GM12878 (cell line): ENCODE results near the gene SPOCD1. TPM values are rescaled to one million over a fixed set of nuclear protein-coding genes. Genes with fewer than 3 reads are reported as not detected.

Experiments
- BMI1 ChIP-seq: fragments of 450-650 bp; IDR thresholded peaks from 2 replicates; pipeline ENCODE4 v1.6.1; 2016; ENCODE audit warnings: mild to moderate bottlenecking, moderate library complexity, borderline replicate concordance
- CEBPB ChIP-seq, 2 experiments: fragments of 150-350 bp in 1 of 2; IDR thresholded peaks; 2 replicates each; pipeline ENCODE4 v1.6.1; 2012 to 2014; ENCODE audit warnings: low read depth in 2 of 2, low read length in 2 of 2, borderline replicate concordance in 1 of 2, inconsistent platforms in 1 of 2
- FOS ChIP-seq: IDR thresholded peaks from 3 replicates; pipeline ENCODE4 v1.6.1; 2011; ENCODE audit warnings: borderline replicate concordance; ENCODE audit not compliant: insufficient read length; ENCODE audit errors: extremely low read depth
- IKZF2 ChIP-seq, 2 experiments: fragments of 450-650 bp; IDR thresholded peaks; 2 replicates each; pipeline ENCODE4 v1.6.1; 2017; ENCODE audit warnings: mild to moderate bottlenecking in 2 of 2, moderate library complexity in 2 of 2
- MEF2A ChIP-seq: IDR thresholded peaks from 2 replicates; pipeline ENCODE4 v1.6.1; 2011; ENCODE audit warnings: low read depth, mild to moderate bottlenecking, low read length, moderate library complexity; ENCODE audit not compliant: insufficient read depth
- SREBF1 ChIP-seq: IDR thresholded peaks from 2 replicates; pipeline ENCODE4 v1.6.1; 2012; ENCODE audit warnings: mild to moderate bottlenecking, low read length
- SUZ12 ChIP-seq: fragments of 200-600 bp; sonication (generic); IDR thresholded peaks from one replicate; pipeline ENCODE4 v1.6.1; 2018; ENCODE audit warnings: antibody characterized with exemption, mild to moderate bottlenecking; ENCODE audit not compliant: unreplicated experiment
- TCF7 ChIP-seq: IDR thresholded peaks from 2 replicates; pipeline ENCODE4 v1.6.1; 2014; ENCODE audit warnings: antibody characterized with exemption, borderline replicate concordance
- ZNF622 ChIP-seq: fragments of 450-650 bp; IDR thresholded peaks from 2 replicates; pipeline ENCODE4 v1.6.1; 2017; ENCODE audit warnings: mild to moderate bottlenecking, inconsistent platforms
- polyA plus RNA-seq, 11 experiments: library from polyadenylated mRNA; depleted of rRNA in 4 of 11; unstranded in 6 of 11; stranded (reverse) in 5 of 11; fragments of >200 nt; fragmentation: Nextera tagmentation in 4 of 11; fragmentation: Illumina TruSeq in 1 of 11; extraction: Ambion mirVana in 4 of 11; extraction: Trizol in 1 of 11; gene quantifications; 1 replicate in 1 of 11; 2 replicates in 10 of 11; pipeline versions ENCODE4 v1.2.1 to v1.2.3, GENCODE V29; 2011 to 2016; ENCODE audit warnings: inconsistent platforms in 2 of 11, missing spikeins in 2 of 11, low read depth in 1 of 11
- total RNA-seq, 4 experiments: library from RNA; depleted of rRNA in 3 of 4; stranded (reverse); fragments of >200 nt in 3 of 4; fragmentation: Illumina TruSeq in 1 of 4; extraction: Trizol in 1 of 4; gene quantifications; 2 replicates each; pipeline versions ENCODE4 v1.2.1 to v1.2.3, GENCODE V29; 2013 to 2021
- TF ChIP-seq, protein P1 (sequence below): IDR thresholded peaks from 2 replicates; pipeline ENCODE4 v1.6.1; 2012; ENCODE audit warnings: mild to moderate bottlenecking, low read depth, low read length
- TF ChIP-seq, protein P2 (sequence below): IDR thresholded peaks from 2 replicates; pipeline ENCODE4 v1.6.1; 2011; ENCODE audit warnings: borderline replicate concordance, low read depth, mild to moderate bottlenecking, moderate library complexity, low read length; ENCODE audit not compliant: insufficient read depth, poor library complexity, severe bottlenecking
- TF ChIP-seq, protein P3 (sequence below), 3 experiments: IDR thresholded peaks in 2 of 3; conservative IDR thresholded peaks in 1 of 3; 2 replicates each; pipeline ENCODE4 v1.5.1; 2011; ENCODE audit warnings: low read depth in 3 of 3, low read length in 3 of 3, mild to moderate bottlenecking in 3 of 3, control low read depth in 2 of 3, moderate library complexity in 2 of 3, inconsistent platforms in 1 of 3, mixed read lengths in 1 of 3; ENCODE audit not compliant: control insufficient read depth in 2 of 3, insufficient read depth in 1 of 3; ENCODE audit errors: extremely low read depth in 1 of 3
- TF ChIP-seq, protein P4 (sequence below): fragments of 150-350 bp; IDR thresholded peaks from 2 replicates; pipeline ENCODE4 v1.6.1; 2014; ENCODE audit warnings: mild to moderate bottlenecking, low read depth, low read length
- TF ChIP-seq, protein P5 (sequence below): fragments of 450-650 bp; IDR thresholded peaks from 2 replicates; pipeline ENCODE4 v1.6.1; 2016; ENCODE audit warnings: mild to moderate bottlenecking

The SPOCD1 gene
- total and polyA plus RNA-seq, 10 of the 15 experiments (the other 5 are each of a cell fraction or from before 2014, with no cell fraction given) = 0.02 to 0.65 (median 0.13) TPM; not detected in 4

DNA sequence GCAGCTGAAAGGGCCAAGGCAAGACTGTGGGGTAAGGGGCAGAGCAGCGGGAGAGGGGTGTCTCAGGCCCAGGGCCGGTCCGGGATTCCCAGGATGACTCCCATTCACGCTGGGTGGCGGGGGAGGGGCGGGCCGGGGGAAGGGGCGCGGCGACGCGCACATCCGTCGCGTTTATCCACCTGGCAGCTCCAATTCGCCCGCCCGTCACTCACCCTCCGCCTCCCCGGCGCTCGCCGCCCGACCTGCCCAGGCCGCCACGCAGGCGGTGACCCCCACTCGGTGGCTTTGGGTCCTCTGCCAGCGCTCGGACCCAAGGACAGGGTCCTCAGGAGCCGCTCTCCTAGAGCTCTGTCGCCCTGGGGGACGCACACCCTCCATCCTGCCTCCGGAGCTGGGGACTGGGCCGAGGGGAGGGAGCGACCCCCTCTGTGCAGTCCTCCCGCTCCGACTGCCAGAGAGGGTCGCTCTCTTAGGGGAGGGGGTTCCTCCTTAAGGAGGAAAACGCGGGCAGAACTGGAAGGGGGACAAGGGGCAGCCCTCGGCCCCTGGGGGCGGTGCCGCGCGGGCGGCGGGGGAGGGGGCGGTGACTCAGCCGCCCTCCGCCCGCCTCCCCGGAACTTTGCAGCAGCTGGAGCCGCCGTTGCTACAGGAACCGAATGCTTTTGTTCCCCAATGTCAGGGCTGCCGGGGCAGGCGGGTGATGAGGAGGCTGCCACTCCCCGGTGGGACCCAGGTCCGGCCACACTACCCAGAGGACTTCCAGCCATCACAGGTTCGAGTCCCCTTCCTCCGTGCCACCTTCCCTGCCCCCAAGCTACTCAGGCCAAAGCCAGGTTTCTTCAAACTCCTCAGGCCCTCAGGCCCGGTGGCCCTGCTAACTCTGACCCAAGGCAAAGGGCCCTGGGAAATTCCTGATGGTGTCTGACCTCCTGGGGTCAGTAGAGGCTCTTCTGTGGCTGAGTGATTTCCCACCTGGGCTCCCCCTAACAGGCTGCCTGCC is 55.1 kb downstream of the SPOCD1 start (continued):
- TF ChIP-seq, protein P1, sequence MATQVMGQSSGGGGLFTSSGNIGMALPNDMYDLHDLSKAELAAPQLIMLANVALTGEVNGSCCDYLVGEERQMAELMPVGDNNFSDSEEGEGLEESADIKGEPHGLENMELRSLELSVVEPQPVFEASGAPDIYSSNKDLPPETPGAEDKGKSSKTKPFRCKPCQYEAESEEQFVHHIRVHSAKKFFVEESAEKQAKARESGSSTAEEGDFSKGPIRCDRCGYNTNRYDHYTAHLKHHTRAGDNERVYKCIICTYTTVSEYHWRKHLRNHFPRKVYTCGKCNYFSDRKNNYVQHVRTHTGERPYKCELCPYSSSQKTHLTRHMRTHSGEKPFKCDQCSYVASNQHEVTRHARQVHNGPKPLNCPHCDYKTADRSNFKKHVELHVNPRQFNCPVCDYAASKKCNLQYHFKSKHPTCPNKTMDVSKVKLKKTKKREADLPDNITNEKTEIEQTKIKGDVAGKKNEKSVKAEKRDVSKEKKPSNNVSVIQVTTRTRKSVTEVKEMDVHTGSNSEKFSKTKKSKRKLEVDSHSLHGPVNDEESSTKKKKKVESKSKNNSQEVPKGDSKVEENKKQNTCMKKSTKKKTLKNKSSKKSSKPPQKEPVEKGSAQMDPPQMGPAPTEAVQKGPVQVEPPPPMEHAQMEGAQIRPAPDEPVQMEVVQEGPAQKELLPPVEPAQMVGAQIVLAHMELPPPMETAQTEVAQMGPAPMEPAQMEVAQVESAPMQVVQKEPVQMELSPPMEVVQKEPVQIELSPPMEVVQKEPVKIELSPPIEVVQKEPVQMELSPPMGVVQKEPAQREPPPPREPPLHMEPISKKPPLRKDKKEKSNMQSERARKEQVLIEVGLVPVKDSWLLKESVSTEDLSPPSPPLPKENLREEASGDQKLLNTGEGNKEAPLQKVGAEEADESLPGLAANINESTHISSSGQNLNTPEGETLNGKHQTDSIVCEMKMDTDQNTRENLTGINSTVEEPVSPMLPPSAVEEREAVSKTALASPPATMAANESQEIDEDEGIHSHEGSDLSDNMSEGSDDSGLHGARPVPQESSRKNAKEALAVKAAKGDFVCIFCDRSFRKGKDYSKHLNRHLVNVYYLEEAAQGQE = no peak
- TF ChIP-seq TCF7 (no peak), MEF2A (no peak), SUZ12 (peak; percentile 41), FOS (no peak), ZNF622 (no peak), IKZF2 (IDR thresholded peaks at IDR 0.05) (no peak), BMI1 (peak; percentile 51; the same call in 1 of the 2 replicates), SREBF1 (no peak), CEBPB (IDR thresholded peaks at IDR 0.05; ENCODE audit: borderline replicate concordance in 1 of 2, low read depth in 2 of 2, low read length in 2 of 2) (no peak)
- TF ChIP-seq, protein P2, sequence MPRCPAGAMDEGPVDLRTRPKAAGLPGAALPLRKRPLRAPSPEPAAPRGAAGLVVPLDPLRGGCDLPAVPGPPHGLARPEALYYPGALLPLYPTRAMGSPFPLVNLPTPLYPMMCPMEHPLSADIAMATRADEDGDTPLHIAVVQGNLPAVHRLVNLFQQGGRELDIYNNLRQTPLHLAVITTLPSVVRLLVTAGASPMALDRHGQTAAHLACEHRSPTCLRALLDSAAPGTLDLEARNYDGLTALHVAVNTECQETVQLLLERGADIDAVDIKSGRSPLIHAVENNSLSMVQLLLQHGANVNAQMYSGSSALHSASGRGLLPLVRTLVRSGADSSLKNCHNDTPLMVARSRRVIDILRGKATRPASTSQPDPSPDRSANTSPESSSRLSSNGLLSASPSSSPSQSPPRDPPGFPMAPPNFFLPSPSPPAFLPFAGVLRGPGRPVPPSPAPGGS = no peak
- TF ChIP-seq, protein P3, sequence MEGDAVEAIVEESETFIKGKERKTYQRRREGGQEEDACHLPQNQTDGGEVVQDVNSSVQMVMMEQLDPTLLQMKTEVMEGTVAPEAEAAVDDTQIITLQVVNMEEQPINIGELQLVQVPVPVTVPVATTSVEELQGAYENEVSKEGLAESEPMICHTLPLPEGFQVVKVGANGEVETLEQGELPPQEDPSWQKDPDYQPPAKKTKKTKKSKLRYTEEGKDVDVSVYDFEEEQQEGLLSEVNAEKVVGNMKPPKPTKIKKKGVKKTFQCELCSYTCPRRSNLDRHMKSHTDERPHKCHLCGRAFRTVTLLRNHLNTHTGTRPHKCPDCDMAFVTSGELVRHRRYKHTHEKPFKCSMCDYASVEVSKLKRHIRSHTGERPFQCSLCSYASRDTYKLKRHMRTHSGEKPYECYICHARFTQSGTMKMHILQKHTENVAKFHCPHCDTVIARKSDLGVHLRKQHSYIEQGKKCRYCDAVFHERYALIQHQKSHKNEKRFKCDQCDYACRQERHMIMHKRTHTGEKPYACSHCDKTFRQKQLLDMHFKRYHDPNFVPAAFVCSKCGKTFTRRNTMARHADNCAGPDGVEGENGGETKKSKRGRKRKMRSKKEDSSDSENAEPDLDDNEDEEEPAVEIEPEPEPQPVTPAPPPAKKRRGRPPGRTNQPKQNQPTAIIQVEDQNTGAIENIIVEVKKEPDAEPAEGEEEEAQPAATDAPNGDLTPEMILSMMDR (IDR thresholded peaks at IDR 0.05 in 2 of 3, conservative IDR thresholded peaks at IDR 0.05 in 1 of 3; ENCODE audit: control insufficient read depth in 2 of 3, extremely low read depth in 1 of 3, insufficient read depth in 1 of 3, low read depth in 3 of 3, low read length in 3 of 3) = peak in 1 of 3 experiments; percentile 12; a peak in 1 of 6 replicates
- TF ChIP-seq, protein P4, sequence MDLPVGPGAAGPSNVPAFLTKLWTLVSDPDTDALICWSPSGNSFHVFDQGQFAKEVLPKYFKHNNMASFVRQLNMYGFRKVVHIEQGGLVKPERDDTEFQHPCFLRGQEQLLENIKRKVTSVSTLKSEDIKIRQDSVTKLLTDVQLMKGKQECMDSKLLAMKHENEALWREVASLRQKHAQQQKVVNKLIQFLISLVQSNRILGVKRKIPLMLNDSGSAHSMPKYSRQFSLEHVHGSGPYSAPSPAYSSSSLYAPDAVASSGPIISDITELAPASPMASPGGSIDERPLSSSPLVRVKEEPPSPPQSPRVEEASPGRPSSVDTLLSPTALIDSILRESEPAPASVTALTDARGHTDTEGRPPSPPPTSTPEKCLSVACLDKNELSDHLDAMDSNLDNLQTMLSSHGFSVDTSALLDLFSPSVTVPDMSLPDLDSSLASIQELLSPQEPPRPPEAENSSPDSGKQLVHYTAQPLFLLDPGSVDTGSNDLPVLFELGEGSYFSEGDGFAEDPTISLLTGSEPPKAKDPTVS = no peak
- TF ChIP-seq, protein P5, sequence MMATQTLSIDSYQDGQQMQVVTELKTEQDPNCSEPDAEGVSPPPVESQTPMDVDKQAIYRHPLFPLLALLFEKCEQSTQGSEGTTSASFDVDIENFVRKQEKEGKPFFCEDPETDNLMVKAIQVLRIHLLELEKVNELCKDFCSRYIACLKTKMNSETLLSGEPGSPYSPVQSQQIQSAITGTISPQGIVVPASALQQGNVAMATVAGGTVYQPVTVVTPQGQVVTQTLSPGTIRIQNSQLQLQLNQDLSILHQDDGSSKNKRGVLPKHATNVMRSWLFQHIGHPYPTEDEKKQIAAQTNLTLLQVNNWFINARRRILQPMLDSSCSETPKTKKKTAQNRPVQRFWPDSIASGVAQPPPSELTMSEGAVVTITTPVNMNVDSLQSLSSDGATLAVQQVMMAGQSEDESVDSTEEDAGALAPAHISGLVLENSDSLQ = peak; percentile 66
